GM19239 (cell line): ENCODE measurements around the gene RSU1.

ENCODE experiments used
- DNase-seq: peaks from one replicate; pipeline ENCODE4 v3.0.0; 2011; ENCODE audit warnings: low spot score; ENCODE audit not compliant: insufficient read length
- FAIRE-seq: peaks from 2 replicates; lab custom pipeline; 2011; peaks lifted over from hg19 to GRCh38; lab: Jason Lieb, UNC

RSU1 gene

DNA sequence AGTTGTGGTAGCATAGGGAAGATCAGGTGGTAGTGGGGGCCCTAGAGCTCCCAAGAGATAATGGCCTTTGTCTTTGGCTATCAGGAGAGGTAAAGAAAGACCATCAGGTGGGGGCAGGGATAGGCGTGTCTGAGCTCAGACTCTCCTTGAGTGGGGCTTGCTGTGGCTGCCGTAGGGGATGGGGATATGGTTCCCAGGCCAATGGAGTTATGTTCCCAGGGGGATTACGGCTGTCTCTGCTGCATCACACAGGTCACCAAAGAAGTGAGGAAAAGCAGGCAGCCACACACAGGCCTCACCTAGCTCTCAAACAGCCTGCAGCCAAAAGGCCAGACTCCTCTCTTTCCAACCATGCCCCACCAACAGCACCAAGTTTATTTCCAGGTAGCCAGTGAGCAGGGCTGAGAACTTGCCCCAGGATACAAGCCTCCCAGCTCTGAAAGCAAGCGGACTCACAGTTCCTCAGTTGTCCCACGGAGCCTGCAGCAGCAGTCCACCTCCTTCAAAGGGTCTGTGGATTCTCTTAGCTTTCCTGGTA lies 257.9 kb downstream of the RSU1 start:
- DNase-seq = no peak
- no peak for FAIRE-seq

DNA sequence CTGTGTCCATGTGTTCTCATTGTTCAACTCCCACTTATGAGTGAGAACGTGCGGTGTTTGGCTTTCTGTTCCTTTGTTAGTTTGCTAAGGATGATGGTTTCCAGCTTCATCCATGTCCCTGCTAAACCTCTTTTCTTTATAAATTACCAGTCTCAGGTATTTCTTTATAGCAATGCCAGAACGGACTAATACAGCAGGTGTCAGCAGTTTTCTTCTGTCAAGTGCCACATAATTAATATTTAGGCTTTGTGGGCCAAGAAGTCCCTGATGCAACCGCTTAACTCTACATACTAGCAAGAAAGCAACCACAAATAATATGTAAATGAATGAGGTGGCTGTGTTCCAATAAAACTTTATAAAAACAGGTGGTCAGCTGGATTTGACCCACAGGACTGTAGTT lies 269.3 kb downstream of the RSU1 start:
- DNase-seq (no peak), FAIRE-seq (no peak)

- FAIRE-seq (peak; percentile 91), DNase-seq (peak; percentile 34)
Observed at GRCh38 chr10:16545116-16545736, 272.0 kb downstream of the RSU1 start.

- FAIRE-seq = no peak
- DNase-seq = no peak
Observed at GRCh38 chr10:16544591-16544990, 272.6 kb downstream of the RSU1 start.

DNA sequence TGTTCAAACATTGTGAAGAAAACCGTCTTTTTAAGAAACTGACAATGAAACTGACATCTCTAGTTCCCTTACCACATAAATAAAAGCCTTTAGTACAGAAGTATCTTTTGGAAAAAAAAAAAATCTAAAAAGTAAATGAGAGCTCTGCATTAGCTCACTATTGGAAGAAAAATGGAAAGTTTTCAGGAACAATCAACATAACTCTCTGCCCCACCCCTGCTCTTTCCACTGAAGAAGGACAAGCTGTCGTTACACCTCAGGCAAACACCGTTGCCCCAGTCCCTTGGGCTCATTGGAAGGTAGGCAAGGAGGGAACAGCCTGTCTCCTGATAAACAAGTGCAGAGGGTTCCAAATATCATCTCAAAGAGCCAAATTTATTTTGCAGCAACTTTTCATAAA lies 273.1 kb downstream of the RSU1 start:
- FAIRE-seq = no peak

More for the DNA sequence above, 273.1 kb downstream of the RSU1 start:
- no peak for DNase-seq
